ENCODE results near the gene STK40.

- TF ChIP-seq CTCF (conservative IDR thresholded peaks at IDR 0.05; ENCODE audit: low read length), result no peak
- no peak for TF ChIP-seq EZH2phosphoT487 (IDR thresholded peaks at IDR 0.05; ENCODE audit: borderline replicate concordance, low read depth, low read length)
These were observed 40.1 kb upstream of the STK40 start for GRCh38 chr1:36425791-36426190.

All from OCI-LY7 (cell line).